Stimulated activated CD4-positive, alpha-beta T cell treated with anti-CD3 and anti-CD28 coated beads, TNF-alpha, amount 100 ng/mL, for 48 hours (primary cell): ENCODE measurements around the gene HEBP1.

Experiments
- DNase-seq, 3 donors: peaks; one replicate each; pipeline ENCODE4 v3.0.0-alpha.2; 2020; ENCODE audit warnings: low read depth in 3 of 3

The HEBP1 gene

DNA sequence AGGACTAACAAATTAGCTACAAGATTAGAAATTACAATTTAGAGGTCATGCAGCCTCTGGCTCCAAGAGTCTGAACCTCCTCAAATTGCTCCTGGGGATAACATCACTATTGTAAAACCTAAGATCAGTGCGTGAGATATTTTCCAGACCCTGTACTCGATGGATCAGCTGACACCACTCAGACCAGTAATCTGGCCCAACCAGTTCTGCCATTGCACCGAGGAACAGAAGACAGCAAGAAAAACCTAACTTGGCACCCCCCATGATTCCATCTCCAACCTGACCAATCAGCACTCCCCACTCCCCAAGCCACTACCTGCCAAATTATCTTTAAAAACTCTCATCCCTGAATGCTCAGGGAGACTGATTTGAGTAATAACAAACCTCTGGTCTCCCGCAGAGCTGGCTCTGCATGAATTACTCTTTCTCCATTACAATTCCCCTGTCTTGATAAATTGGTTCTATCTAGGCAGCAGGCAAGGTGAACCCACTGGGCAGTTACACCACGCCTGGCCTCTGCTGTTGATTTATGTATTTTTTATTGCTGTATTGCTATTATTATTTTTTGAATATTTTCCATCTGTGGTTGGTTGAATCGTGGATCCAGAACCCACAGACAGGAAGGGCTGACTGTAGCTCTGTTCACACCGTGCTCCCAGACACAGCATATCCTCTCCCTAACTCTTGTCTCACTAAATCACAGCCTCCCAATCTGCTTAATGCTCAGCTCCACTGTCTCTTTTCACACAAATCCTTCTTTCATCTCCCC, 9.2 kb downstream of the HEBP1 start:
- no peak for DNase-seq

DNA sequence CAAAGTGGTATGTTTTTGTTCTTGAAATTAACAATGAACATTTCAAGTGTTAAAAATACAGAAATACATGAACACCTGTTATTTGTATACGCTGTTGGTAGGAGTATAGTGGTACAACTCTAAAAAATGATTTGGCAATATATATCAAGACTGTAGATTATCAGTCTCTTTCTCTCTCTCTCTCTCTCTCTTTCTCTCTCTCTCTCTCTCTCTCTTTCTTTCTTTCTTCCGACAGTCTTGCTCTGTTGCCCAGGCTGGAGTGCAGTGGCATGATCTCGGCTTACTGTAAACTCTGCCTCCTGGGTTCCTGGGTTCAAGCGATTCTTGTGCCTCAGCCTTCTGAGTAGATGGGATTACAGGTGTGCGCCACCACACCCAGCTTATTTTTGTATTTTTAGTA, 12.6 kb downstream of the HEBP1 start:
- DNase-seq: no peak

DNA sequence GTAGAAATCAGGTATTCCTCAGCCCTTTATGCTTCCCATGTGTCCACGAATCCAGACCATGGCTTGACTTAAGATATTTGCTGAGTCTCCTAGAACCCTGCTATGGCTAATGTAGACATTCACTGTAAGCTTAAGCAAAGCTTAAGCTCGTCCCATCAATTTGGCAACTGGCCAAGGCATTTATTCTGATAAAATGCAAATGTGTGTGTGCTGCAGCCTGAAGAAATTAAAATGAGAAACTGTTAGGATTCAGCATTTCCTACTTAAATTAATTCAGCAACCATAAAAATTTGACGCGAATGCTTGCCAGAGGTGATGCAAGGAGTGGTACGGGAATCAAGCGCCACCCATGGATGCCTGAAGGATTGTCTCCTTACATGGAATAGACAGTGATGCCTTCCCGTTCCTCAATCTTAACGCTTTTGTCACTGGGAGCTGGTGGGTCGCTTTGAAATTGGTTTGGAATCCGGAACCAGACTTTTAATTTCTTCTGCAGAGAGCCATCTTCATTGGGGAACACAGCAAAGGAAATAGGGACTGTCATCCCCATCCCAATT, 13.2 kb downstream of the HEBP1 start:
- DNase-seq: no peak

DNA sequence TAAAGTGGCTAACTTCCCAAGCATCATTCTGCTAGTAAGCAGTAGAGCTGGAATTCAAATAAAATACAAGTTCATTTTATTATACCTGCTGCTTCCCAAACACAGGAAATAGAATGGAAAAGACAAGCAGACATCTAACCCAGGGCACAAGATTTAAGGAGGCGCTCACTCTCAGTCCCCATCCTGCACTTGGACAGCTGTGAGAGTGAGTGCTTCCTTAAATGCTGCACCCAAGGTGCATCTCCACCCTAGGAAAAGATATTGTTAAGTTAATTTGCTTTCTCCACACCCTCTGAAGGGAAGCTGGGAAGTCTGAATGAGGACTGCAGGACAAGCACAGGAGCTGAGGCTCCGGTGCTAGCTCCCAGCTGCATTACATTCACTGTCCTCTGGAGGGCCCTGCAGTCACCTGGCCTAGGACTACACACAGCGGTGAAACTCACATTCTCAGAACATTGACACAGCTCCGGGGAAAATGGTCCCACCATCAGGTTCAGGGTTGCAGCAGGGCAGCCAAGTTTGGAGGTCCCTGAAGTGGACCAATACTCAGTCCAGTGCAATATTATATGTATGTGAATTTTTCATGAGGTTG, 14.2 kb downstream of the HEBP1 start:
- DNase-seq: no peak

GRCh38 chr12:12984149-12984548, 15.9 kb downstream of the HEBP1 start:
- no peak for DNase-seq

DNA sequence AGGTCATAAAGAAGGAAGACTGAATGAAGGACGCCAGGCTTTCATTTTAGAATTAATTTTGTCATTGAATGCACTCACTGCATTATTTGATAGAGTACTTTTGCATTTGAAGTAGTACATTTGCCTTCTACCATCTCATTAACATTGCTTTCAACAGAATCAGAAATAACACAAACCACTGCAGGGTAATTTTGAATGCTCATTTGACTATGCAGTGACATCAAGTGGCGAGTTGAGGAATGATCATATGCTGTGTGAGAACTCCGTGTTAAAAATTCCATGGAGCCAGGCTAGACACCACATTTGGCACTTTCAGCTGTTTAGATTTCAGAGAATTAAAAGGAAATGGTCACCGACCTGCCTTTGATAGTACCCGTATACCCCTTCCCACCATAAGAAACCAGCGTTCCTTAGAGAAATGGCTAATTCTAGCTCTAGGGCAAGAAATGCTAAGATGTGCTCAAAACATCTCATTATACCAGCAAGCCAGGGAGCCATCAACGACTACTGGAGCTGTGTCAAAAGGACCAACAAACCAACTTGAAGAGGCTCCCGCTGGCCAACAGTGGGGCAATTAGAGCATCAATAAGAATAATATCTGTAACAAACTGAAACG, 16.5 kb downstream of the HEBP1 start:
- no peak for DNase-seq

DNA sequence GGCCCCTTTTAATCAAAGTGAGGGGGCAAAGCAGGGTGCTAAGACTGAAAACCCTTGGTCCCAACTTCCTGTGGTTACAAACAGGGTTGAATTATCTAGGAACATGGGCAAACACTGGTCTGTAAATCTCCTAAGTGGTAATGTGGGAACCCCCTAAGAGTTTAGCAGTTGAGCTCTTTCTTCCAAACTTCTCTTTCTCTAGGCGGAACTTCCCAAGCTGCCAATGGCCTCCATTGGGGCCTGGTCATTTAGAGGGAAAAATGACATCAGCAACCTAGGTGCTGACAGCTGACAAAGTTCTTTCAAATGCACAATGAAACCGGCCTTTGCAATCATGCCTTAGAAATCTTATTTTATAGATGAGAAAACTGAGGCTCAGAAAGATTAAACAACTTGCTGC, 17.7 kb downstream of the HEBP1 start:
- DNase-seq: no peak

- DNase-seq: no peak
Measured at GRCh38 chr12:12979731-12980259, 20.3 kb downstream of the HEBP1 start.

GRCh38 chr12:12979126-12979525, 20.9 kb downstream of the HEBP1 start:
- DNase-seq: no peak

- DNase-seq: no peak
Measured at GRCh38 chr12:12977231-12977630, 22.8 kb downstream of the HEBP1 start.

- DNase-seq: no peak
Measured at GRCh38 chr12:12976366-12976765, 23.7 kb downstream of the HEBP1 start.

GRCh38 chr12:12975322-12976077, 24.6 kb downstream of the HEBP1 start:
- DNase-seq: no peak

GRCh38 chr12:12974211-12974610, 25.9 kb downstream of the HEBP1 start:
- DNase-seq: no peak

GRCh38 chr12:12973019-12973418, 27.0 kb downstream of the HEBP1 start:
- DNase-seq: no peak

- no peak for DNase-seq
Measured at GRCh38 chr12:12965836-12966235, 34.2 kb downstream of the HEBP1 start.

DNA sequence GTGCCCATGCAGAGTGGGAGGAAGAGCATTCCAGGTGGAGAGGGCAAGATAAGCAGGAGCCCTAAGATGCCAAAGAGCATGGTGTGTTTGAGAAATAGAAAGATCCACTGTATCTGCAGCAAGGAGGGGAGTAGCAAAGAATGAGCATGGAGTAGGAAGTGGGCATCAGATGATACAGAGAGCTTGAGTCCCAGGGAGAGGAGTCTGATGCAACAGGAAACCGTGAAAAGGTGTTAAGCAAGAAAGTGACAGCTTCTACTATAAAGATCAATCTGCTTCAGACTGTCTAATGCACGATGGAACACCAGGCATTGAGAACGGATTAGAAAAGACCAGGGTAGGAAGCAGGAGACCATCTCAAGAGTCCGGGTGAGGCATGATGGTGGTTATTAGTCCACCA, 35.8 kb downstream of the HEBP1 start:
- DNase-seq: no peak

DNA sequence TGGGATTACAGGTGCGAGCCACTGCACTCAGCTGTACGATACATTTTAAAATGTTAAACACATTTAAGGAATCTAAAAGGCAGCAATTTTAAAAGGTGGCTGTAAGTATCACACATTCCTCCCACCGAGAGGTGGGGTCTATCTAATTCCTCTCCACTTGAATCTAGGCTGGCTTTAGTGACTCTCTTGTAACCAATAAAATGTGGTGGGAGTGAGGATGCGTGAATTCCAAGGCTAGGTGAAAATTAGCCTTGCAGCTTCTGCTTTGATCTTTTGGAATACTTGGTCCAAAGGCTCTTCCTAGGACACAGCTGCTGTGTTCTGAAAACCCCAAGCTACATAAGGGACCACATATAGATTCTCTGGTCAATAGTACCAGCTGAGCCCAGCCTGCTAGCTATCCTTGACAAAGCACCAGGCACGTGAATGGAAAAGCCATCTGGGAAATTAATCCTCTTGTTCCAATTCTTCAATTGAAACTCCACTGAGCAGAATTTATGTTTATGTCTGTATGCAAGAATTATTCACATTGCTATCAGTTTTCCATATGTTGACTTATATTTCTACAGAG, 39.3 kb downstream of the HEBP1 start:
- DNase-seq: no peak

- no peak for DNase-seq
Measured at GRCh38 chr12:12958886-12959285, 41.2 kb downstream of the HEBP1 start.

DNA sequence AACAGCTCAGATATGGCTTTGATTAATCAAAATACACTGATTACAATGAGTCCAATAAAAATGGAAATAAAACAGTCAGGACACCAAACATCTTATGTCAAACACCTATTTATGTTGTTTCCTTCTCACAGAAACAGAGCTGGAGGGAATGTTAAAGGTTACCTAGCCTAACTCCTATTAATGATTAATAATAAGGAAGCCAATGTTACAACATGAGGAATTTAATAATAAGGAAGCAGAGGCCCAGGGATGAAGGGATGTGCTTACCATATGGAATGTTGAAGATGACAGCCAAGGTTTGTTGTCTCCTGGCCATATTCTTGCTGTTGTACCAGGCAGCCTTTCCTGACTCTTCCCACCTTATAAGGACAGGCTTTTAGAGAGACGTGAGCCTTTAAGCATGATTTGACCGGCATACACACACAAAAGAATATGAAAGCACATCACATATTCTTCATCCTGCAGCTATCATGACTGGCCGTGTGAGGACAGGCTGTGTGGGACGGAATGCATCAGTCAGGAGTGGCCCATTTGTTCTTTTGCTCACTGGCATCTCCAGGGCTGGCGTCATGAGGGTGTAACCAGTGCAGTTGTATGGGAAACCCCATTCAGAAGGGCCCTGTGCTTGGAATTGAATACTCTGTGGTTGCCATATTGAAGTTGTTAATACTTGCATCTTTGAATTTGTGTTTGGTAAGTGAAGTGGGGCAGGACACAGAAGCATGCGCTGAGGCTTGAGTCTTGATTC, 45.0 kb downstream of the HEBP1 start:
- no peak for DNase-seq

GRCh38 chr12:12954356-12954755, 45.7 kb downstream of the HEBP1 start:
- DNase-seq: no peak

- no peak for DNase-seq
Measured at GRCh38 chr12:12952036-12952435, 48.0 kb downstream of the HEBP1 start, which contains the start of gene GPRC5D. Gene GPRC5D, minus strand, starts transcription at chr12:12952170. Its CDS starts 1,786 bp downstream, at chr12:12950384.
